Stimulated activated CD4-positive, alpha-beta T cell treated with anti-CD3 and anti-CD28 coated beads, Interleukin-4, amount 100 ng/mL, for 24 hours (primary cell): ENCODE results near the gene B4GALNT2.

Experiments
- DNase-seq: peaks from one replicate; pipeline ENCODE4 v3.0.0-alpha.2; 2020

The B4GALNT2 gene

DNA sequence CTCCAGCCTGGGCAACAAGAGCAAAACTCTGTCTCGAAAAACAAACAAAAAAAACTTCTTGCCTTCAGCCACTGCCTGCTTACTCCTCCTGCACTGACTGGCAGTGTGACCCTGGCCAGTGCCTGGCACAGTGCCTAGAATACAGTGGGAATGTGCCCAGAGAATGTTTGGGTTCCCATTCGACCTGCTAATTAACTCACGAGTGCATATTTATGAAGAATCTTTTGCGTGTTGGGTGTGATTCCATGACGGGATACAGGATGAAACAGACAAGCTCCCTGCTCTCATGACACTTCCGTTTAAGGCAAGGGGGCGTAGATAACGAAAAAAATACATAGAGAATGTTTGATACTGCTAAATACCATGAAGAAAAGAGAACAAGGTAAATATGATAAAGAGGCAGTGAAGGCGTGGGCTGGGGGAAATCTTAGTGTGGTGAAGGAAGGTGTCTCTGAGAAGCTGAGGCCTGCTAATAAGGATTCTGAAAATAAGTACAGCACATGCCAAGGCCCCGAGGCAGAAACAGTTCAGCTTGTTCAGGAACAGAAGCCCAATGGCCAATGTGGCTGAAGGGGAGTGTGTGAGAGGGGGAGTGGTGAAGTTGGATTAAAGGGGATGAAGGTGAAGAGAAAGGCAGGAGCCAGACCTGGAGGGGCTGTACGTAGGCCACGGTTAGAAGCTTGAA, 82.2 kb downstream of the B4GALNT2 start:
- no peak for DNase-seq

DNA sequence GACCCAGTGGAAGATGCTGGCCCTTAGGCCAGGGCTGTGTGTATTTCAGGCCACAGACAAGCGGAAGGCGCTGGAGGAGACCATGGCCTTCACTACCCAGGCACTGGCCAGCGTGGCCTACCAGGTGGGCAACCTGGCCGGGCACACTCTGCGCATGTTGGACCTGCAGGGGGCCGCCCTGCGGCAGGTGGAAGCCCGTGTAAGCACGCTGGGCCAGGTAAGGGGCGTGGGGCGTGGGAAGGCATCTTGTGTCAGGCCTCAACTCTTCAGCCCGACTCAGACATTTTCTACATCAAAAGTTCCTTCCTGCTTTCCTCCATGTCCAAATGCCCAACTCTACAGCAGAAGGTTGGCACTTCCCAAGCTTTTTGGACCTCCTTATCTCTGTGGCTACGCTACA, 83.9 kb downstream of the B4GALNT2 start:
- DNase-seq = no peak

DNA sequence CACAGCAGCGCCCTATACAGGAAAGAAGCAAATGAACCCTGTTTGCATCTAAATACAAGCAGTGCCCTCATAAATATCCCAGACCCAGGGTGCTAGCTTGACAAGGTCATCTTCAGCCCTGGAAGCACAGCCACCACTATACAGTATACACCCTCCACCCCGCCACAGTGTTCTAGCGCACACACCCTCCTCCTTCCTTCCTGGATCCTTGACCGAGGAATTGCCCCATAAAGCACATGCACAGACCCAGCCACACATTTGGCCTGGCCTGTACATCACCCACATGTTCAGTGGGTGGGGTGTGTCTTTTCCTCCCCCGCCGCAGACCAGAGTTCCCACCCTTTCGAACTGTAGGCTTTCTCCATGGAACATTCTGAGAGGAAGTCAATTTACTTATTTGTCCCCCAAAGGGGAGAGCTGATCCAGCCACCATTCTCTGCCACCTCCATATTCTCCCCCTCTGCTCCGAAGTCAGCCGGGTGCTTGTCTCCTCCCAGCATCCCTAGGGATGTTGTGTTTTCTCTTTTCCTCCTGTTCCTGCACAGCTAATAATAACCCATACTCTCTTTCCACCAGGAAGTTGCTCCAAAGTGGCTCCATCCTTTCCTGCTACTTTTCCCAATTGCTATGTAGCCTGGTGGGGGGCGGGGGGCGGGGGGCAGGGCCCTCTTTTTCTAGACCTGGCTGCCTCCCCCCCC, 84.5 kb downstream of the B4GALNT2 start:
- DNase-seq = no peak

DNA sequence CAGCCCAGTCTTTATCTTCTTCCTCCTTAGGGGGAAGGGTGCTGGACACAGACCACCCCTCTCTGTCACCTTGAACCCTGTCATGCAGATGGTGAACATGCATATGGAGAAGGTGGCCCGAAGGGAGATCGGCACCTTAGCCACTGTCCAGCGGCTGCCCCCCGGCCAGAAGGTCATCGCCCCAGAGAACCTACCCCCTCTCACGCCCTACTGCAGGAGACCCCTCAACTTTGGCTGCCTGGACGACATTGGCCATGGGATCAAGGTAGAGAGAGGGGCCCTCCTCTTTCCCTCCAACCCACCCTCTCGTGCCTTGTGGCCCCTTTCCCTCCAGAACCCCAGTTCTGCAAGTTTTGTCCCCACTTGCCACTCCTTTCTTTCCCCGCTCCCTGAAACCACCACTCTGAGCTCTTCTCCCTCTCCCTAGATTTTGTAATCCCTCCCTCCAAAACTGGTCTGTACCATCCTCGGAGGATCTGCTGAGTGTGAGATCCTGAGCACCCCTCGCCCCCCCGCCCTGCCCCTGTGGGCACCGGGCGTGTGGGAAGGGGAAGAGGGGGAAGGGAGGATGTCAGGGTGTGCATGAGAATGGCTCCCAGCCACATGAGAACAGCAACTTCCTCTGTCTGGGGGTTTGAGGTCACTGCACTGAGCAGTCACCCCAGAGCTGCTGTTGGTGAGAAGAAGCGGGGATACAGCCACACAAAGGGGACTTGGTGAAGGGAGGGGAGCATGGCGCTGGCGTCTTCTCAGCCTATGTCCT, 85.3 kb downstream of the B4GALNT2 start:
- DNase-seq = peak; percentile 47

DNA sequence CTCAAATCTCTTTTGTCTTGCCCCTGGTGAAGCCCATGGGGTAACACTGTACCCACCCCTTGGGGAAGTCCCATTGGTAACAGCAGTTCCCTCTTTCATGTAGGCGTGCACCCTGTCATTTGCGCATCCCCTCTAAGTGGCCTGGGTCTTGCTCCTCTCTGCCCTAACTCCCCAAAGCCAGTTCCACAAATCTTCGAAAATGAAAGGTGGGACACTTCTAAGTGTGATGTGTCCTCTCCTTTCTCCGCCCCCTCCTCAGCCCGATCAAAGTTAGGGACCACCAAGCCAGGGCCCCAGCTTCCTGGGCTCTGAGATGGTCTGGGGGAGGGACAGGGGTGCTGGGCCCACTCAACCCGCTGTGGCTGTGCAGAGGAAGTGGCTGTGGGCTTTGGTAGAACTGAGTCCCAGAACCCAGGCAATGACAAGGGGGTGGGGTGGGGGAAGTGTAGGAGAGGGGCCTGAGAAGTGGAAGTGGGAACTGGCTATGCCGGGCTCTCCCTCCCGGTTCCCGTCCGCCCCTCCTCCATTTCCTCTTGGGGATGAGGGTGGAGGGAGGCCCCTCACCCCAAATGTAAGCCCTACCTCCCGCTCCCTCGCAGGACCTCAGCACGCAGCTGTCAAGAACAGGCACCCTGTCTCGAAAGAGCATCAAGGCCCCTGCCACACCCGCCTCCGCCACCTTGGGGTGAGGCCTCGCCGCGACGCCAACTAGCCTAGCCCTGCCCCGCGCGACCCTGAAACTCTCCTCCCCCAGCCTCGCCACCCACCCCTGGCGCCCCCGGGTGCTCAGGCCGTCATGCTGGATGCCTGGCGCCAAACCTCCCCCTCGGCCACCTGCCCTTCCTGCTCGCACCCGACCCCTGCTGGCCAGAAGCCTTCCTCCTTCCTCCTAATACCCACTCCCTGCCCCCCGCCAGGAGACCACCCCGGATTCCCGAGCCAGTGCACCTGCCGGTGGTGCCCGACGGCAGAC, 86.7 kb downstream of the B4GALNT2 start:
- DNase-seq = no peak

DNA sequence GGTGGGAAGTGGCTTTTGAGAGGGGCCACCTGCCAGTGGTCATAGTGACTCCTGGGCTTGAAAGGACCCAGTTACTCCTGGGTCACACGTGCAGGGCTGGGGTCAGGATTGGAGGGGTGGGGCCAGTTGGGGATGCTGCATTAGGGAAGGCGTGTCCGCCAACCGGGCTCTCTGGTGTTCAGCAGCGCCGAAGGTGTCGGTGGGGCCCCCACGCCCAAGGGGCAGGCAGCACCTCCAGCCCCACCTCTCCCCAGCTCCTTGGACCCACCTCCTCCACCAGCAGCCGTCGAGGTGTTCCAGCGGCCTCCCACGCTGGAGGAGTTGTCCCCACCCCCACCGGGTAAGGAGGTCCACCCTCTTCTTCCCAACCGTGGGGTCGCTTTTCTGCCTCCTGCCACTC, 87.4 kb downstream of the B4GALNT2 start:
- DNase-seq = no peak

DNA sequence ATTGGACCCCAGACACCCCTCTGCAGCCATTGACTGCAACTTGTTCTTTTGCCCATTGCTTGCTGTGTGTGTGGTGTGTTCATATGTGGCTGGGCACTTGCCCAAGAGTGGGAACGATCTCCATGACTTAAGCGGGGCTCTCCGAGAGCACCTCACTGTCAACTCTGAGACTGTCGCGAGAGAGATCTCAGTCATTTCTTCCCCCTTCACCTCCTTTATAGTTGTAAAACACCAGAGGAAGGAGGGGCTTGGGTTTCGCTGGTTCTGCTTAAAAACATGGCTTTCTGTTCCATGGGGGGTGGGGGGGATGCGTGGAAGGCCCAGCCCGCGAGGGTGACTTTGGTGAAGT, 90.6 kb downstream of the B4GALNT2 start:
- DNase-seq = no peak

DNA sequence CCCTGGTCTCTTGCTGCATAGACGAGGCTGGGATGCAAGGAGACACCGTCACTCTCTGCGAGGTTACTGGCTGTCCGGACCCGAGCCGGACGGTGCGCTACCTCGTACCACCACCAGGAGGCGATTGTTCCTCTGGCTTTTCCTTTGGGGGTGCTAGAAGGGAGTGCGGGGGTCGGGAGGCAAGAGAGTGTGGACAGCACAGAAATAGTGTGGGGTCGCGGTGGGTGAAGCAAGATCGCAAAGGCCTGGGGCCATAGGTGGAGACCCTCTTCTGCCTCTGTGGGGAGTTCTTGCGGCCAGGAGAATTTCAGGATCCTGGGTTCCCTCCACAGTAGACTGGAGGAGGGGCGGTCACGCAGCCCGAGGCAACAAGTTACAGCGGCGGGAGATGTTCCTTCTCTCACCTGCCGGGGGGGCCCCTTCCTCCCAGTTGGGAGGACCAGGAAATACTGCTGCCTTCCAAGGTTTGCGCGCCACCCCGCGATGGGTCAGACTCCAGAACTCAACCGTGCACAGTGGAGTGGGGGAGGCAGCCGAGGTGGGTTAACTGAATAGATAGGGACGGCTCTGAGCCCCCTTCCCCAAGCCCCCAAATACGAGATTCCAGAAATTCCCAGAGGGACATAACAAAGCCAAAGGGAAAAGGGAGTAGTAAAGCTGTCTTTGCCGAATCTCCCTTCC, 91.1 kb downstream of the B4GALNT2 start:
- DNase-seq = peak; percentile 75

DNA sequence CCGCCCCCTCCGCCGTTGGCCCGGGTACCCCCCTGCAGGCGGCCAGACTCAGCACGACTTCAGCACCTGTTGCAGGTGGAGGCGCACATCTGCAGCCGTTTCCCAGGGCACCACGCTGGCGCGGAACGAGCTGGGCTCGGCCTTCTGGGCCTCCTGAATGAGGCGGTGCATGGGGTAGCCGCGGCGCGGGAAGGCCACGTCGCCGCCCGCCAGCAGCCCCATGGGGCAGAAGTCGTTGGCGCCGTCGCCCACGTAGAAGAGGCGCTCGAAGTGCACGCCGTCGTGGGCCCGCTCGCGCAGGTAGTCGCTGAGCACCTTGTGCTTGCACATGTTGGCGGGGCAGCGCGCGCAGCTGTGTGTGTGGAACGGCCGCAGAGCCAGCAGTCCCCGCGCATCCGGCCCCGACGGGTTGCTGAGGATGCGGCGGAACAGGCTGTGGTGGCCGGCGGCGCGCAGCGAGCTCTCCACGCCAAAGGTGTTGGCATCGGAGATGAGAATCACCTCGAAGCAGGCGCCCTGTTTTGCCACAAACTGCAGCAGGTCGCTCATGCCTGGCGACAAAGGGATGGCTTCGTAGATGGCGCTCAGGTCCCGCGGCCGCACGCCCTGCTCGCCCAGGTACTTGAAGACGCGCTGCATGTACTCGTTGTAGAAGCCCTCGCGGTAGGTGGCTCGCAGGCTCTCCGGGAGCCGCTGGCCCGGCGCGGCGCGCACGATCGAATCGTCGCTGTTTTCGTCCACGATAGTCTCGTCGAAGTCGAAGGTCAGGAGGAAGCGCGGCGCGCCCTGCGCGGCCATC, 91.8 kb downstream of the B4GALNT2 start:
- DNase-seq = peak; percentile 42

DNA sequence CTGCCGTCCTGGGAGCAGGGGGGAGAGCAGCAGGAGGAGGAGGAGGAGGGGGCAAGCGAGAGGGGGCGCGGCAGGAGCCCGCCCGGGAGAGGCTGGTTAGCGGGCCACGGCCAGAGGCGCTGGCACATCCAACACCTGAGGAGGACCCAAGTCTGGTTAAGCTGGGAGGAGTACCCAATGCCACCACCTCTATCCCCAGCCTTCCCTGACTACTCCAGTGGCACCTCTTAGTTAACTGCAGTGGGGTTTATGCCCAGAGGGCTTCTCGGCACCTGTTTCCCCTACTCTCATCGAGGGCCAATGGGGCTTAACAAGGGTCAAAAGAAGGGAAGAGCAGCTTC, 92.4 kb downstream of the B4GALNT2 start:
- DNase-seq = no peak

DNA sequence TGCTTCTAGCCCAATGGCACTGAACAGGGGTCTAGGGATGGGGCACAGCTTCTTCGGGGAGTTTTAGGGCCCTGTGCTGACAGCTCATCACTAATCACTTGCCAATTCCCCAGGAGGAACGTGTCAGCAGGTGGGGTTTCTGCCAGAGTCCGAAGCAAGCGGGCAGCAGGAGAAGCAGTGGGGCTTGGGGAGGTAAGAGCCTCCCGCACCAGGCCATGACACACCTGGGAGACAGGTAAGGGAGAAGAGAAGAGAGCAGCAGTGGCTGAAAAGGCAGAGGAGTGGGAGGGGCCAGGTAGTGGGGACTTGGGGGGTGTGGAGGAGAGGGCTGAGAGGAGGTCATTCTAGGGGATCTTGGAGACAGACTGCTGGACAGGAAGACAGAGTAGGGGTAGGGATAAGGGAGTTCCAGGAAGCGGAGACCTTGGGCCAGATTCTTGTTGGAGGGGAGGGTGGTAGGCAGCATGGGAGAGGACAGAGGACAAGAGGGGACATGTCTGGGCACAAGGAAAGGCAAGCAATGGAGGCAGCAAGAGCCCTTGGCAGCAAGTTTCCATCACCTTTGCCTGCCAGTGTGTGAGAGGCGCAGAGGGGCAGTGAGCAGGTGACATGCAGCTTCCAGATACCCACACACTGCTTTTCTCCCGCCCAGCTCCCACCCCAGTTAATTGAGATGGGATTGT, 93.1 kb downstream of the B4GALNT2 start:
- DNase-seq = no peak
